BE2C (cell line): Measurements from ENCODE around the gene KANK3.
"Not testable (repeated sequence)": the region's sequence is repeated elsewhere in the genome, so short reads cannot be mapped to it uniquely, and the experiment has no call there.

ENCODE experiments used
- DNase-seq: peaks from one replicate; pipeline ENCODE4 v3.0.0-alpha.2; 2020
- H3K27me3 ChIP-seq: fragments of 250-450 bp; sonication (Bioruptor Pico); 2 replicates; pipeline ENCODE4 v1.5.1; 2020; ENCODE audit warnings: mild to moderate bottlenecking
- H3K36me3 ChIP-seq: fragments of 250-450 bp; sonication (Bioruptor Pico); 2 replicates; pipeline ENCODE4 v1.5.1; 2020; ENCODE audit warnings: mild to moderate bottlenecking
- H3K4me1 ChIP-seq: fragments of 250-450 bp; sonication (Bioruptor Pico); 2 replicates; pipeline ENCODE4 v1.5.1; 2020
- H3K4me3 ChIP-seq: 2 replicates; pipeline ENCODE4 v1.5.1; 2011; ENCODE audit warnings: low read depth, low read length
- H3K9me3 ChIP-seq: fragments of 250-450 bp; sonication (Bioruptor Pico); 2 replicates; pipeline ENCODE4 v1.5.1; 2020
- CTCF ChIP-seq: IDR thresholded peaks from 2 replicates; pipeline ENCODE4 v1.5.1; 2012; ENCODE audit warnings: mild to moderate bottlenecking, low read depth, low read length

Gene KANK3

GRCh38 chr19:8319807-8320520, 23.1 kb downstream of the KANK3 start:
- Histone ChIP-seq H3K4me3 (peak overlapping the region; percentile 100), H3K9me3 (no peaks in the 10 kb centered on the region), H3K36me3 (peaks cover 34% of the 10 kb centered on the region), H3K27me3 (no peaks in the 10 kb centered on the region), H3K4me1 (peaks cover 7% of the 10 kb centered on the region; the same call in 1 of the 2 replicates)
- no peak for DNase-seq
- no peak for TF ChIP-seq CTCF

- H3K4me3 ChIP-seq, H3K9me3 ChIP-seq, DNase-seq, H3K27me3 ChIP-seq, H3K4me1 ChIP-seq: not testable (repeated sequence)
- H3K36me3 ChIP-seq = peaks cover 43% of the 10 kb centered on the region
Observed at GRCh38 chr19:8318835-8319234, 24.2 kb downstream of the KANK3 start.

- H3K4me3 ChIP-seq = no peak overlapping the region
- no peak for TF ChIP-seq CTCF
- H3K4me1 ChIP-seq = no peaks in the 10 kb centered on the region
- peaks cover 24% of the 10 kb centered on the region for H3K36me3 ChIP-seq
- no peaks in the 10 kb centered on the region for H3K9me3 ChIP-seq
- H3K27me3 ChIP-seq = no peaks in the 10 kb centered on the region
- DNase-seq = no peak
Observed at GRCh38 chr19:8316351-8317125, 26.5 kb downstream of the KANK3 start.

GRCh38 chr19:8314981-8315640, 28.0 kb downstream of the KANK3 start:
- DNase-seq = peak; percentile 0
- peaks cover 32% of the 10 kb centered on the region for H3K36me3 ChIP-seq
- H3K4me3 ChIP-seq, H3K9me3 ChIP-seq, H3K4me1 ChIP-seq, H3K27me3 ChIP-seq: not testable (repeated sequence)

DNA sequence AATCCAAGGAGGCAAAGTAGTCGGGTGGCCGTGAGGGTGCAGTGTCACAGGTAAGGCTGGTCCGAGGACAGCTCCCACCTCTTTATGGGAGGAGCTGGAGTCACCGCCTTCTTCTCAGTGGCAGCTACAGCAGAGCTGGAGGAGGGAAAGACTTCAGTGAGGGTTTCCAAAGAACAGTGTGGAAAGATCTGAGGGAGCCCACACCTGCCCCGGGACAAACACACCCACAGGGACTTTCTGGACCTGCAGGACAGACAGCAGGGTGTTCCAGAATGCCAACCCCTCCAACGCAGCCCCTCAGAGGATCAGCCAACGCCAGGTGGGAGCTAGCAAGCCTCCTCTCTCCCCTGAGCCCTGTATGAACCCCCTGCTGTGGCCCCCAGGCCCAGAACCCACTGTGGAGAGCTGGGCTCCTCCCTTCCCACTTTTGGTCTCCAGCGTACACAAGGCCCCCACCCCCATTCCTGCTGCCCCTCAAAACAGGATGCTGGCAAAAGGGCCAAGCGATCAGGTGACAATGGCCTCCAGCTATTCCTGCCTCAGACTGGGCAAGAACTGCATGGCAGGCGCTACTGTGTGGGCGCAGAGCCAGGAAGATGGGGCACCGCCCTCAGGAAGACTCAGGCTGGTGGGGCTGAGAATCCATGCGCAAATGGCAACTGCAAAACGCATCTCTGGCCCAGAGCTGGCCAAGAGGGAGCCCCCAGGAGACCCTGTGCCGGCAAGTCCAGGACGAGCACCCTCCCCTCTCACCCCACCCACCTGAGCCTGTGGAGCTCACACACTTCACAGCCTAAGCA, 31.4 kb downstream of the KANK3 start:
- Histone ChIP-seq H3K27me3 (no peaks in the 10 kb centered on the region), H3K4me1 (no peaks in the 10 kb centered on the region; the same call in 1 of the 2 replicates), H3K9me3 (no peaks in the 10 kb centered on the region), H3K36me3 (peaks cover 32% of the 10 kb centered on the region), H3K4me3 (no peak overlapping the region)
- DNase-seq = peak; percentile 47
- no peak for TF ChIP-seq CTCF

DNA sequence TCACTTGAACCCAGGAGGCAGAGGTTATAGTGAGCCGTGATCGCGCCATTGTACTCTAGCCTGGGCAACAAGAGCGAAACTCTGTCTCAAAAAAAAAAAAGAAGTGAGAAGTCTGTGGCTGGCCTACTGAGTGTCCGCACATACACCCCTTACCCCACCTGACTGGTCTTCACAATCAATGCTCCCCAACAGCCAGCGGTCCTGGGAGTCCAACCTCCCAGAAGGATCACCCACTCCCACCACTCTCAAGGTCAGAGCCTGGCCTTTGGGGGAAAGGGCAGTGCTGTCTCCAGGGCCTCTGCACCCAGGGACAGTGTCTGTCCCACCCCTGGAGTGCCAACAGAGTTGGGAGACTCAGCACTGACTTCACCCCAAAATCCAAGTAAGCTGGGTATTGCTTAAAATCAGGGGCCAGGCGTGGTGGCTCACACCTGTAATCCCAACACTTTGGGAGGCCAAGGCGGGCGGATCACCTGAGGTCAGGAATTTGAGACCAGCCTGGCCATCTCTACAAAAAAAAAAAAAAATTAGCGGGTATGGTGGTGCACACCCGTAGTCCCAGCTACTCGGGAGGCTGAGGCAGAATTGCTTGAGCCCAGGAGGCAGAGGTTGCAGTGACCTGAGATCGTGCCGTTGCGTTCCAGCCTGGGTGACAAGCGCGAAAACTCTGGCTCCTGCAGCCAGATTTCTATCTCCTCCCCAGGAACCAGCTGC, 32.6 kb downstream of the KANK3 start:
- no peak overlapping the region for H3K4me3 ChIP-seq
- H3K9me3 ChIP-seq = no peaks in the 10 kb centered on the region
- H3K27me3 ChIP-seq = no peaks in the 10 kb centered on the region
- no peak for TF ChIP-seq CTCF
- H3K4me1 ChIP-seq = no peaks in the 10 kb centered on the region; the same call in 1 of the 2 replicates
- peak; percentile 13 for DNase-seq
- peaks cover 35% of the 10 kb centered on the region for H3K36me3 ChIP-seq
